K562 (cell line): Measurements from ENCODE around the gene CFHR4. TPM values are rescaled to one million over a fixed set of nuclear protein-coding genes. Genes with fewer than 3 reads are reported as not detected.

ENCODE experiments used
- CCNT2 ChIP-seq: IDR thresholded peaks from 2 replicates; pipeline ENCODE4 v1.6.1; 2011; ENCODE audit warnings: borderline replicate concordance, low read depth, mild to moderate bottlenecking, moderate library complexity, mixed read lengths, low read length; ENCODE audit not compliant: insufficient read length; ENCODE audit errors: extremely low read depth
- COPS2 ChIP-seq: fragments of 450-650 bp; conservative IDR thresholded peaks from 2 replicates; pipeline ENCODE4 v1.6.1; 2016; ENCODE audit warnings: mild to moderate bottlenecking, moderate library complexity
- DMBX1 ChIP-seq: fragments of 250-450 bp; sonication (Bioruptor Pico); IDR thresholded peaks from 2 replicates; pipeline ENCODE4 v1.8.0; 2022; ENCODE audit warnings: inconsistent platforms, mild to moderate bottlenecking, moderate library complexity, borderline replicate concordance
- ETV1 ChIP-seq: fragments of 450-650 bp; conservative IDR thresholded peaks from 2 replicates; pipeline ENCODE4 v1.6.1; 2016; ENCODE audit warnings: missing genetic modification characterization, control low read depth, low read depth, missing compliant biosample characterization
- FOXK2 ChIP-seq, 2 experiments: fragments of 450-650 bp; IDR thresholded peaks in 1 of 2; conservative IDR thresholded peaks in 1 of 2; 2 replicates each; pipeline ENCODE4 v1.6.1; 2016; ENCODE audit warnings: low read depth in 2 of 2, mild to moderate bottlenecking in 1 of 2
- HMGN3 ChIP-seq: IDR thresholded peaks from 2 replicates; pipeline ENCODE4 v1.6.1; 2011; ENCODE audit warnings: borderline replicate concordance, low read depth, mild to moderate bottlenecking, mixed read lengths, low read length; ENCODE audit not compliant: insufficient read length; ENCODE audit errors: extremely low read depth
- MAZ ChIP-seq, 2 experiments: fragments of 450-650 bp in 1 of 2; sonication (generic) in 1 of 2; formaldehyde crosslinking; IDR thresholded peaks in 1 of 2; conservative IDR thresholded peaks in 1 of 2; 2 replicates each; pipeline versions ENCODE4 v1.4.0 to v1.5.0; 2020; ENCODE audit warnings: mild to moderate bottlenecking in 1 of 2, missing genetic modification reagents in 1 of 2
- MECOM ChIP-seq: fragments of 250-450 bp; sonication (Bioruptor Pico); IDR thresholded peaks from 2 replicates; pipeline ENCODE4 v1.8.0; 2022; ENCODE audit warnings: inconsistent platforms
- MYNN ChIP-seq, 2 experiments: sonication (generic); formaldehyde crosslinking in 1 of 2; IDR thresholded peaks; 2 replicates each; pipeline versions ENCODE4 v1.5.0 to v1.6.1; 2016 to 2020; ENCODE audit warnings: antibody characterized with exemption in 1 of 2, missing genetic modification reagents in 1 of 2
- PRMT5 ChIP-seq: sonication (generic); formaldehyde crosslinking; IDR thresholded peaks from 2 replicates; pipeline ENCODE4 v1.5.0; 2020; ENCODE audit warnings: missing genetic modification reagents
- RAD21 ChIP-seq, 2 experiments: fragments of 250-450 bp in 1 of 2; fragments of 450-650 bp in 1 of 2; sonication (Bioruptor Pico) in 1 of 2; formaldehyde crosslinking in 1 of 2; IDR thresholded peaks in 1 of 2; conservative IDR thresholded peaks in 1 of 2; 2 replicates each; pipeline versions ENCODE4 v1.4.0 to v1.8.0; 2020 to 2022; ENCODE audit warnings: mild to moderate bottlenecking in 2 of 2, moderate library complexity in 1 of 2
- SIN3A ChIP-seq, 2 experiments: fragments of 150-350 bp in 1 of 2; IDR thresholded peaks; 2 replicates each; pipeline ENCODE4 v1.6.1; 2011 to 2016; ENCODE audit warnings: borderline replicate concordance in 2 of 2, low read depth in 2 of 2, low read length in 2 of 2, mild to moderate bottlenecking in 2 of 2, moderate library complexity in 2 of 2; ENCODE audit not compliant: control insufficient read depth in 1 of 2
- SMARCB1 ChIP-seq: IDR thresholded peaks from 2 replicates; pipeline ENCODE4 v1.6.1; 2011; ENCODE audit warnings: improper control_type of control experiment, low read depth; ENCODE audit not compliant: insufficient read length
- SP1 ChIP-seq: sonication (generic); formaldehyde crosslinking; IDR thresholded peaks from 2 replicates; pipeline ENCODE4 v1.8.1; 2022; ENCODE audit warnings: mild to moderate bottlenecking, missing genetic modification reagents
- ZBTB11 ChIP-seq, 3 experiments: fragments of 200-800 bp in 1 of 3; fragments of 250-450 bp in 1 of 3; fragments of 450-650 bp in 1 of 3; sonication (Bioruptor Pico) in 1 of 3; sonication (Bioruptor generic) in 1 of 3; formaldehyde crosslinking in 1 of 3; IDR thresholded peaks; 2 replicates each; pipeline versions ENCODE4 v1.6.1 to v1.8.0; 2016 to 2022; ENCODE audit warnings: mild to moderate bottlenecking in 2 of 3, missing genetic modification characterization in 2 of 3, missing compliant biosample characterization in 1 of 3, moderate library complexity in 1 of 3
- ZBTB33 ChIP-seq: sonication (generic); formaldehyde crosslinking; IDR thresholded peaks from 2 replicates; pipeline ENCODE4 v1.8.1; 2023; ENCODE audit warnings: mild to moderate bottlenecking, missing genetic modification reagents
- ZNF134 ChIP-seq: fragments of 250-450 bp; sonication (Bioruptor Pico); conservative IDR thresholded peaks from 2 replicates; pipeline ENCODE4 v1.4.0; 2020
- ZNF778 ChIP-seq: fragments of 450-650 bp; formaldehyde crosslinking; IDR thresholded peaks from 2 replicates; pipeline ENCODE4 v1.4.0; 2020; ENCODE audit warnings: mild to moderate bottlenecking, moderate library complexity
- polyA plus RNA-seq, 8 experiments: library from polyadenylated mRNA; depleted of rRNA in 4 of 8; stranded (reverse) in 5 of 8; unstranded in 3 of 8; fragments of >200 nt; fragmentation: Nextera tagmentation in 2 of 8; fragmentation: Illumina TruSeq in 1 of 8; extraction: Ambion mirVana in 2 of 8; extraction: Trizol in 1 of 8; gene quantifications; 2 replicates each; pipeline versions ENCODE4 v1.2.1 to v1.2.3, GENCODE V29; 2011 to 2014; ENCODE audit warnings: inconsistent platforms in 1 of 8, missing spikeins in 1 of 8
- total RNA-seq, 7 experiments: library from RNA; depleted of rRNA in 6 of 7; stranded (reverse); fragments of >200 nt in 6 of 7; fragmentation: Illumina TruSeq in 2 of 7; extraction: Trizol in 2 of 7; gene quantifications; 2 replicates each; pipeline versions ENCODE4 v1.2.1 to v1.2.3, GENCODE V29; 2011 to 2021; ENCODE audit warnings: low replicate concordance in 1 of 7

The CFHR4 gene
- total and polyA plus RNA-seq, 9 of the 15 experiments (the other 6 are each of a cell fraction or from before 2014, with no cell fraction given), result 0.04 to 0.13 TPM; not detected in 7

DNA sequence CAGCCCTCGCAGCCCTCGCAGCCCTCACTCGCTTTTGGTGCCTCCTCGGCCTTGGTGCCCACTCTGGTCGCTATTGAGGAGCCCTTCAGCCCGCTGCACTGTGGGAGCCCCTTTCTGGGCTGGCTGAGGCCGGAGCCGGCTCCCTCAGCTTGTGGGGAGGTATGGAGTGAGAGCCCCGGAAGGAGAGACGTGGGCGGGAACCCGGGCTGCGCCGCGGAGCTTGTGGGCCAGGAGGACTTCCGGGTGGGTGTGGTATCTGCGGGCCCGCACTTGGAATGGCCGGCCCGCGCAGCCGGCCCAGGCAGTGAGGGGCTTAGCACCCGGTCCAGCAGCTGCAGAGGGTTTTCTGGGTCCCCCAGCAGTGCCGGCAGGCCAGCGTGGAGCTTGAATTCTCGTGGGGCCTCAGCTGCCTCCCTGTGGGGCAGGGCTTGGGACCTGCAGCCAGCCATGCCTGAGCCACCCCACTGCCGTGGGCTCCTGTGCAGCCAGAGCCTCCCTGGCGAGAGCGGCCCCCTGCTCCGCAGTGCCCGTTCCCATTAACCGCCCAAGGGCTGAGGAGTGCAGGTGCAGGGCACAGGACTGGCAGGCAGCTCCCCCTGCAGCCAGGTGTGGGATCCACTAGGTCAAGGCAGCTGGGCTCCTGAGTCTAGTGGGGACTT is 45.8 kb downstream of the CFHR4 start (continued):
- TF ChIP-seq ZBTB33 (CRISPR knock-in tag) (0 out of 2 replicates have a peak, but pooled peaks have one; percentile 19), ZNF778 (CRISPR knock-in tag) (no peak), MYNN (IDR thresholded peaks at IDR 0.05) (no peak), MYNN (CRISPR knock-in tag; IDR thresholded peaks at IDR 0.05) (no peak), PRMT5 (CRISPR knock-in tag) (no peak), COPS2 (no peak), RAD21 (CRISPR knock-in tag; conservative IDR thresholded peaks at IDR 0.05 in 1 of 2, IDR thresholded peaks at IDR 0.05 in 1 of 2) (0 out of 4 replicates have a peak, but pooled peaks of 1 of the 2 experiments have one; percentile 8), SIN3A (IDR thresholded peaks at IDR 0.05; ENCODE audit: borderline replicate concordance in 2 of 2, control insufficient read depth in 1 of 2, low read depth in 2 of 2, low read length in 2 of 2) (peak in 1 of 2 experiments; percentile 33; a peak in 1 of 4 replicates), DMBX1 (CRISPR knock-in tag) (0 out of 2 replicates have a peak, but pooled peaks have one; percentile 39), ETV1 (tag) (peak; percentile 66), ZNF134 (CRISPR knock-in tag) (no peak), HMGN3 (peak; percentile 42), CCNT2 (no peak), ZBTB11 (CRISPR knock-in tag; IDR thresholded peaks at IDR 0.05) (peak in 2 of 3 experiments; percentile 54 to 88; a peak in 2 of 6 replicates), FOXK2 (conservative IDR thresholded peaks at IDR 0.05 in 1 of 2, IDR thresholded peaks at IDR 0.05 in 1 of 2; ENCODE audit: low read depth in 2 of 2) (no peak), MAZ (CRISPR knock-in tag; conservative IDR thresholded peaks at IDR 0.05 in 1 of 2, IDR thresholded peaks at IDR 0.05 in 1 of 2) (peak in 1 of 2 experiments; percentile 80), SP1 (CRISPR knock-in tag) (peak; percentile 19; the same call in 1 of the 2 replicates), MECOM (CRISPR knock-in tag) (no peak), SMARCB1 (no peak)
